ENCODE measurements around the gene GJA5.

GJA5 gene

GRCh38 chr1:147800804-147801203 is 40.4 kb upstream of the GJA5 start:
- TF ChIP-seq POLR2A (IDR thresholded peaks at IDR 0.05; ENCODE audit: extremely low read depth, insufficient read length): no peak
- TF ChIP-seq MYC (IDR thresholded peaks at IDR 0.05; ENCODE audit: low read depth, low read length): no peak
- TF ChIP-seq CTCF (IDR thresholded peaks at IDR 0.05; ENCODE audit: low read depth, low read length): no peak
- TF ChIP-seq MAX (IDR thresholded peaks at IDR 0.05; ENCODE audit: low read depth, low read length): no peak
- H3K4me3 ChIP-seq (ENCODE audit: low read depth, low read length): no peak overlapping the region
- no peak for DNase-seq (ENCODE audit: low read depth)

DNA sequence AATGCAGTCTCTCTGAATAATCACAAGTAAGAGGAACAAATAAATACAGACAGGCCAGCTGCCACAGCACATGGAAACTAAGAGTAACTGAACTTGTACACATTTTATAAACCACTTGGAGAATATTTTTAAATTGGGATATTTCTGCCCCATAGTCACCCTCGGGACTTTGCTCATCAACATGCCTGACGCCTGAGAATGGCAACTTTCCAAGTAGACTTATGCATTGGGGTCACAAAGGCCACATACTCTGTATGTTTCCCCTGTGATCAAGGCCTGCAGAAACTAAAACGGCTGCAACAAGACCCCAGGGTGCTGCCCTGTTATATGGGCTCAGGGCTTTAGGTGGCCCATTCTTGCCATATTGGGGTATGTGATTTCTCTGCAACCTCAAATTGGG is 38.3 kb upstream of the GJA5 start:
- no peak for TF ChIP-seq MAX (IDR thresholded peaks at IDR 0.05; ENCODE audit: low read depth, low read length)
- no peak for TF ChIP-seq POLR2A (IDR thresholded peaks at IDR 0.05; ENCODE audit: extremely low read depth, insufficient read length)
- no peak for TF ChIP-seq MYC (IDR thresholded peaks at IDR 0.05; ENCODE audit: low read depth, low read length)
- TF ChIP-seq CTCF (IDR thresholded peaks at IDR 0.05; ENCODE audit: low read depth, low read length): no peak
- DNase-seq (ENCODE audit: low read depth): no peak
- H3K4me3 ChIP-seq (ENCODE audit: low read depth, low read length): no peak overlapping the region

DNA sequence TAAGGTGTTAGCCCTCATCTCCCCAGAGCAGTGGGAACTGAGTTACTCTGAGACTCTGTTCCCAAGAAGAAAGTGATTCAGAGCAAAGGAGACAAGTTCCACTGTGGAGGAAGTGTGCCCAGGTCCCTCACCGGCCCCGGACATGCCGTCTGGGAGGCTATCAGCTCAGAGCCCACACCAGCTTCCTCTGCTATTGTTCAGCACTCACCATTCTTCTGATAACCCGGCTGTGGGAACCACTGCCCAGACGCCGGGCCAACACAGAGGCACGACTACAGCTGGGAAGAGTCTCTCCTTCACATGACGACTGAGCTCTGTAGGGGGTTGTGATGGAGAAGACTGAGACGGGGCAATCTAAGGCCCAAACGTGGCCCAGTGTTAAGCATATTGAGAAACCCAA is 34.2 kb upstream of the GJA5 start:
- DNase-seq (ENCODE audit: low read depth): no peak
- no peak overlapping the region for H3K4me3 ChIP-seq (ENCODE audit: low read depth, low read length)
- TF ChIP-seq POLR2A (IDR thresholded peaks at IDR 0.05; ENCODE audit: extremely low read depth, insufficient read length) (no peak), CTCF (IDR thresholded peaks at IDR 0.05; ENCODE audit: low read depth, low read length) (no peak), MAX (IDR thresholded peaks at IDR 0.05; ENCODE audit: low read depth, low read length) (no peak), MYC (IDR thresholded peaks at IDR 0.05; ENCODE audit: low read depth, low read length) (no peak)

- no peak for TF ChIP-seq POLR2A (IDR thresholded peaks at IDR 0.05; ENCODE audit: extremely low read depth, insufficient read length)
- no peak for DNase-seq (ENCODE audit: low read depth)
- no peak overlapping the region for H3K4me3 ChIP-seq (ENCODE audit: low read depth, low read length)
Measured at GRCh38 chr1:147791876-147792275, 31.5 kb upstream of the GJA5 start.

DNA sequence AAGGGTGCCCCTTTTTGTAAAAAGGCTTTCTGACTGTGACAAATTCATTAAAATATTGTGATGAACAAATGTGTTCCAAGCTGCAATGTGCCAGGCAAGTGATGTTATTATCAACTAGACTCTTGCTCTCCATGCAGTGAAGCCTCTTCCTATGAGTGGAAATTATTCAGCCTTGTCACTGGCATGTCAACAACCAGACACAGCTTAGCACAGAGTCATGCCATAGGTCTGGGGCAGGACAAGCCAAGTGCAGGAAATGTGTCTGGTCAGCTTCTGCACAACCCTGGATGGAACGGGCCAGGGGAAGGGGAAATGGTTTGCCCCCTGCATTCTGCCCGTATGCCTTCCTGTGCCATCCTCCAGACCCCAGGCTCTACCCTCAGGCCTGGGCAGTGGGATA is 27.4 kb upstream of the GJA5 start:
- no peak for TF ChIP-seq POLR2A (IDR thresholded peaks at IDR 0.05; ENCODE audit: extremely low read depth, insufficient read length)
- TF ChIP-seq CTCF (IDR thresholded peaks at IDR 0.05; ENCODE audit: low read depth, low read length): no peak
- TF ChIP-seq MYC (IDR thresholded peaks at IDR 0.05; ENCODE audit: low read depth, low read length): no peak
- TF ChIP-seq MAX (IDR thresholded peaks at IDR 0.05; ENCODE audit: low read depth, low read length): no peak
- DNase-seq (ENCODE audit: low read depth): no peak

DNA sequence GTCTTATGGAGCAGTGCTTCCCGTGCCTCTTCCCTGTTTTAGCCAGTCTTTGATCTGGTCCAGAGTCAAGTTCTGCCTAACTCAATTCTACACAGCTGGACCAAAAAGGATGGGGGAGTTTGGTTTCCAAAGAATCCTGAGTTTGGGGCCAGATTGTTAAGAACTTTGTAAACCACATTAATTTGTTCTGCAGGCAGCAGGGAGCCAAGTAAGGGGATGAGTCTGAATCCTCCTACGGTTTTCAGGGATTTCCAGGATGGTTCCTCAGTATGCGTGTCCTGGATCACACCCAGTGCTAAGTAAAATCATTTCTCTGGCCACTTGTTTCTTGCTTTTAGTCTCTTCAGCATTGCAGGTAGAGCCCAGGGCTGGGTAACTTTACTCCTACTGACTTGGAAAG is 26.1 kb upstream of the GJA5 start:
- no peak for DNase-seq (ENCODE audit: low read depth)
- TF ChIP-seq POLR2A (IDR thresholded peaks at IDR 0.05; ENCODE audit: extremely low read depth, insufficient read length) (no peak), MYC (IDR thresholded peaks at IDR 0.05; ENCODE audit: low read depth, low read length) (no peak), CTCF (IDR thresholded peaks at IDR 0.05; ENCODE audit: low read depth, low read length) (no peak), MAX (IDR thresholded peaks at IDR 0.05; ENCODE audit: low read depth, low read length) (no peak)
- no peak overlapping the region for H3K4me3 ChIP-seq (ENCODE audit: low read depth, low read length)

More for the DNA sequence above, 27.4 kb upstream of the GJA5 start:
- no peak overlapping the region for H3K4me3 ChIP-seq (ENCODE audit: low read depth, low read length)

Data from NB4 (cell line).